Activated CD8-positive, alpha-beta memory T cell treated with anti-CD3 and anti-CD28 coated beads for 36 hours (primary cell): ENCODE data around the gene FBXL15. TPM values are rescaled to one million over a fixed set of nuclear protein-coding genes. Genes with fewer than 3 reads are reported as not detected.

ENCODE experiments used
- CTCF ChIA-PET: fragments of 350-600 bp; sonication (Branson Sonifier 250); formaldehyde crosslinking; loops from one replicate; lab custom pipeline; 2021; ENCODE audit warnings: antibody characterized with exemption; lab: Charles Lee
- POLR2A ChIA-PET: fragments of 350-600 bp; sonication (Branson Sonifier 250); formaldehyde crosslinking; loops from one replicate; lab custom pipeline; 2021; ENCODE audit warnings: antibody characterized with exemption; lab: Charles Lee
- total RNA-seq, 2 experiments: library from RNA; stranded (reverse); gene quantifications; one replicate each; pipeline ENCODE4 v1.2.3, GENCODE V29; 2021

FBXL15 gene
- total RNA-seq, 2 experiments from 2014 or later: 13.2 to 14.4 TPM

- ChIA-PET CTCF (no interaction called here), POLR2A (no interaction called here)
Measured at GRCh38 chr10:102416283-102416682, 4.4 kb upstream of the FBXL15 start.

GRCh38 chr10:102416695-102417094 lies 3.9 kb upstream of the FBXL15 start:
- POLR2A ChIA-PET: no interaction called here
- CTCF ChIA-PET: no interaction called here

GRCh38 chr10:102418622-102419268 lies 1.9 kb upstream of the FBXL15 start, which contains the start of gene PSD:
Gene PSD, minus strand, starts transcription at chr10:102418785. Its CDS starts 1,747 bp downstream, at chr10:102417038.
- CTCF ChIA-PET: no interaction called here
- POLR2A ChIA-PET: interaction anchor here (0.5 kb wide), 1 partner anchor 71 kb away, joined by 3 read pairs; no protein-coding TSS in a partner anchor

- CTCF ChIA-PET: interaction anchor here (1.1 to 5.9 kb wide), 10 partner anchors 8 to 84 kb away, joined by 3 to 34 read pairs (median 14); partner anchors contain the start of genes CUEDC2, NFKB2 and SUFU
- POLR2A ChIA-PET: interaction anchor here (0.9 to 5.5 kb wide), 6 partner anchors 9 to 31 kb away, joined by 3 to 41 read pairs (median 8); partner anchors contain the start of genes C10orf95, CUEDC2 and NFKB2
Measured at GRCh38 chr10:102419269-102420180, 1.1 kb upstream of the FBXL15 start.

GRCh38 chr10:102420181-102420713 lies 389 bp upstream of the FBXL15 start:
- ChIA-PET CTCF (interaction anchor here (0.8 to 5.9 kb wide), 12 partner anchors 9 to 84 kb away, joined by 3 to 34 read pairs (median 10); partner anchors contain the start of genes C10orf95, CUEDC2, NFKB2 and SUFU), POLR2A (interaction anchor here (0.6 to 5.5 kb wide), 9 partner anchors 9 to 30 kb away, joined by 3 to 41 read pairs (median 5); partner anchors contain the start of genes C10orf95, CUEDC2 and NFKB2)

GRCh38 chr10:102421507-102421756 lies 796 bp downstream of the FBXL15 start:
- ChIA-PET CTCF (interaction anchor here (0.6 to 5.9 kb wide), 12 partner anchors 11 to 252 kb away, joined by 3 to 34 read pairs (median 14); partner anchors contain the start of genes C10orf95, CUEDC2 and NFKB2), POLR2A (interaction anchor here (0.6 to 5.5 kb wide), 7 partner anchors 11 to 29 kb away, joined by 3 to 41 read pairs (median 5); partner anchors contain the start of genes C10orf95, CUEDC2 and NFKB2)

GRCh38 chr10:102421757-102422512 lies 1.3 kb downstream of the FBXL15 start:
- POLR2A ChIA-PET: interaction anchor here (0.6 to 5.5 kb wide), 7 partner anchors 11 to 29 kb away, joined by 4 to 41 read pairs (median 11); partner anchors contain the start of genes C10orf95, CUEDC2 and NFKB2

GRCh38 chr10:102422545-102423129 lies 2.0 kb downstream of the FBXL15 start:
- ChIA-PET POLR2A (interaction anchor here (2.3 to 5.5 kb wide), 3 partner anchors 10 to 28 kb away, joined by 14 to 41 read pairs (median 23); partner anchors contain the start of genes CUEDC2 and NFKB2), CTCF (interaction anchor here (0.7 to 5.9 kb wide), 14 partner anchors 9 to 193 kb away, joined by 3 to 34 read pairs (median 8); partner anchors contain the start of genes C10orf95, CUEDC2 and NFKB2)

More at GRCh38 chr10:102421757-102422512, 1.3 kb downstream of the FBXL15 start:
- CTCF ChIA-PET: interaction anchor here (0.6 to 5.9 kb wide), 12 partner anchors 9 to 253 kb away, joined by 3 to 34 read pairs (median 14); partner anchors contain the start of genes C10orf95, CUEDC2 and NFKB2

- CTCF ChIA-PET: interaction anchor here (0.7 to 5.9 kb wide), 14 partner anchors 9 to 194 kb away, joined by 3 to 34 read pairs (median 4); partner anchors contain the start of genes CUEDC2, NFKB2 and SUFU
- POLR2A ChIA-PET: interaction anchor here (0.9 to 5.5 kb wide), 3 partner anchors 9 to 26 kb away, joined by 4 to 41 read pairs (median 14); partner anchors contain the start of gene CUEDC2
Measured at GRCh38 chr10:102423372-102423968, 2.8 kb downstream of the FBXL15 start.

- CTCF ChIA-PET: interaction anchor here (1.2 to 5.9 kb wide), 6 partner anchors 8 to 79 kb away, joined by 3 to 34 read pairs (median 22); partner anchors contain the start of genes CUEDC2 and SUFU
- POLR2A ChIA-PET: interaction anchor here (0.6 to 5.5 kb wide), 5 partner anchors 9 to 48 kb away, joined by 3 to 41 read pairs (median 6); partner anchors contain the start of gene CUEDC2
Measured at GRCh38 chr10:102424145-102424544, 3.5 kb downstream of the FBXL15 start.

- CTCF ChIA-PET: interaction anchor here (1.3 to 5.9 kb wide), 2 partner anchors 25 to 79 kb away, joined by 3 to 34 read pairs; partner anchors contain the start of gene SUFU
- POLR2A ChIA-PET: interaction anchor here (0.9 kb wide), 1 partner anchor 27 kb away, joined by 6 read pairs; no protein-coding TSS in a partner anchor
Measured at GRCh38 chr10:102424916-102425315, 4.3 kb downstream of the FBXL15 start.

- ChIA-PET POLR2A (no interaction called here), CTCF (interaction anchor here (1.4 kb wide), 1 partner anchor 10 kb away, joined by 3 read pairs; no protein-coding TSS in a partner anchor)
Measured at GRCh38 chr10:102425444-102425843, 4.8 kb downstream of the FBXL15 start.

- POLR2A ChIA-PET: no interaction called here
Measured at GRCh38 chr10:102426803-102427287, 6.2 kb downstream of the FBXL15 start.

GRCh38 chr10:102429468-102429867 lies 8.8 kb downstream of the FBXL15 start:
- CTCF ChIA-PET: interaction anchor here (0.7 to 1.2 kb wide), 2 partner anchors 197 to 200 kb away, joined by 3 to 5 read pairs; no protein-coding TSS in a partner anchor

More at GRCh38 chr10:102426803-102427287, 6.2 kb downstream of the FBXL15 start:
- CTCF ChIA-PET: interaction anchor here (1.4 kb wide), 1 partner anchor 8 kb away, joined by 3 read pairs; no protein-coding TSS in a partner anchor

GRCh38 chr10:102431452-102432124 lies 11.0 kb downstream of the FBXL15 start:
- CTCF ChIA-PET: interaction anchor here (0.6 to 3.4 kb wide), 8 partner anchors 10 to 339 kb away, joined by 3 to 24 read pairs (median 6); partner anchors contain the start of genes C10orf95, FBXL15 and NFKB2

More at GRCh38 chr10:102429468-102429867, 8.8 kb downstream of the FBXL15 start:
- POLR2A ChIA-PET: interaction anchor here (0.7 kb wide), 1 partner anchor 22 kb away, joined by 4 read pairs; no protein-coding TSS in a partner anchor

More at GRCh38 chr10:102431452-102432124, 11.0 kb downstream of the FBXL15 start:
- POLR2A ChIA-PET: interaction anchor here (1.4 to 2.8 kb wide), 3 partner anchors 10 to 30 kb away, joined by 4 to 41 read pairs (median 39); partner anchors contain the start of genes C10orf95 and FBXL15
